ENCODE results near the gene LTBP3.

DNA sequence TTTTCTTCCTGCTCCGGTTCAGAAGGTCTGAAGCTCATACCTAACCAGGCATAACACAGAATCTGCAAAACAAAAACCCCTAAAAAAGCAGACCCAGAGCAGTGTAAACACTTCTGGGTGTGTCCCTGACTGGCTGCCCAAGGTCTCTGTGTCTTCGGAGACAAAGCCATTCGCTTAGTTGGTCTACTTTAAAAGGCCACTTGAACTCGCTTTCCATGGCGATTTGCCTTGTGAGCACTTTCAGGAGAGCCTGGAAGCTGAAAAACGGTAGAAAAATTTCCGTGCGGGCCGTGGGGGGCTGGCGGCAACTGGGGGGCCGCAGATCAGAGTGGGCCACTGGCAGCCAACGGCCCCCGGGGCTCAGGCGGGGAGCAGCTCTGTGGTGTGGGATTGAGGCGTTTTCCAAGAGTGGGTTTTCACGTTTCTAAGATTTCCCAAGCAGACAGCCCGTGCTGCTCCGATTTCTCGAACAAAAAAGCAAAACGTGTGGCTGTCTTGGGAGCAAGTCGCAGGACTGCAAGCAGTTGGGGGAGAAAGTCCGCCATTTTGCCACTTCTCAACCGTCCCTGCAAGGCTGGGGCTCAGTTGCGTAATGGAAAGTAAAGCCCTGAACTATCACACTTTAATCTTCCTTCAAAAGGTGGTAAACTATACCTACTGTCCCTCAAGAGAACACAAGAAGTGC is 60.0 kb downstream of the LTBP3 start:
- no peak for TF ChIP-seq EZH2phosphoT487 (IDR thresholded peaks at IDR 0.05; ENCODE audit: low read depth, severe bottlenecking, unreplicated experiment)
- TF ChIP-seq, protein P1, sequence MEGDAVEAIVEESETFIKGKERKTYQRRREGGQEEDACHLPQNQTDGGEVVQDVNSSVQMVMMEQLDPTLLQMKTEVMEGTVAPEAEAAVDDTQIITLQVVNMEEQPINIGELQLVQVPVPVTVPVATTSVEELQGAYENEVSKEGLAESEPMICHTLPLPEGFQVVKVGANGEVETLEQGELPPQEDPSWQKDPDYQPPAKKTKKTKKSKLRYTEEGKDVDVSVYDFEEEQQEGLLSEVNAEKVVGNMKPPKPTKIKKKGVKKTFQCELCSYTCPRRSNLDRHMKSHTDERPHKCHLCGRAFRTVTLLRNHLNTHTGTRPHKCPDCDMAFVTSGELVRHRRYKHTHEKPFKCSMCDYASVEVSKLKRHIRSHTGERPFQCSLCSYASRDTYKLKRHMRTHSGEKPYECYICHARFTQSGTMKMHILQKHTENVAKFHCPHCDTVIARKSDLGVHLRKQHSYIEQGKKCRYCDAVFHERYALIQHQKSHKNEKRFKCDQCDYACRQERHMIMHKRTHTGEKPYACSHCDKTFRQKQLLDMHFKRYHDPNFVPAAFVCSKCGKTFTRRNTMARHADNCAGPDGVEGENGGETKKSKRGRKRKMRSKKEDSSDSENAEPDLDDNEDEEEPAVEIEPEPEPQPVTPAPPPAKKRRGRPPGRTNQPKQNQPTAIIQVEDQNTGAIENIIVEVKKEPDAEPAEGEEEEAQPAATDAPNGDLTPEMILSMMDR (IDR thresholded peaks at IDR 0.05; ENCODE audit: poor library complexity), result no peak
